ENCODE results near the gene CASK.

The CASK gene

GRCh38 chrX:41499195-41499594 lies 424.2 kb downstream of the CASK start:
- DNase-seq = no peak

- DNase-seq = no peak
Observed at GRCh38 chrX:41491267-41492004, 431.9 kb downstream of the CASK start.

- DNase-seq = no peak
Observed at GRCh38 chrX:41490446-41490845, 432.9 kb downstream of the CASK start.

GRCh38 chrX:41482154-41482850 lies 441.1 kb downstream of the CASK start:
- DNase-seq = no peak

- no peak for DNase-seq
Observed at GRCh38 chrX:41481264-41482109, 441.9 kb downstream of the CASK start.

- no peak for DNase-seq
Observed at GRCh38 chrX:41480508-41481260, 442.7 kb downstream of the CASK start.

- DNase-seq = no peak
Observed at GRCh38 chrX:41478381-41478911, 444.9 kb downstream of the CASK start.

GRCh38 chrX:41475591-41476241 lies 447.6 kb downstream of the CASK start:
- DNase-seq = no peak

GRCh38 chrX:41475191-41475590 lies 448.2 kb downstream of the CASK start:
- DNase-seq = no peak

- DNase-seq = no peak
Observed at GRCh38 chrX:41474726-41475100, 448.6 kb downstream of the CASK start.

- no peak for DNase-seq
Observed at GRCh38 chrX:41473936-41474725, 449.2 kb downstream of the CASK start.

GRCh38 chrX:41472231-41472815 lies 451.0 kb downstream of the CASK start:
- DNase-seq = no peak

- DNase-seq = no peak
Observed at GRCh38 chrX:41471786-41472185, 451.6 kb downstream of the CASK start.

- no peak for DNase-seq
Observed at GRCh38 chrX:41470706-41471105, 452.6 kb downstream of the CASK start.

GRCh38 chrX:41468647-41469323 lies 454.6 kb downstream of the CASK start:
- DNase-seq = no peak
